Hematopoietic multipotent progenitor cell treated with erythropoietin and hydrocortisone succinate and interleukin-3 and kit ligand, for 4 days (in vitro differentiated cells): Measurements from ENCODE around the gene FGGY.

Experiments used
- DNase-seq: peaks from one replicate; pipeline ENCODE4 v3.0.0-alpha.2; 2015

Gene FGGY

DNA sequence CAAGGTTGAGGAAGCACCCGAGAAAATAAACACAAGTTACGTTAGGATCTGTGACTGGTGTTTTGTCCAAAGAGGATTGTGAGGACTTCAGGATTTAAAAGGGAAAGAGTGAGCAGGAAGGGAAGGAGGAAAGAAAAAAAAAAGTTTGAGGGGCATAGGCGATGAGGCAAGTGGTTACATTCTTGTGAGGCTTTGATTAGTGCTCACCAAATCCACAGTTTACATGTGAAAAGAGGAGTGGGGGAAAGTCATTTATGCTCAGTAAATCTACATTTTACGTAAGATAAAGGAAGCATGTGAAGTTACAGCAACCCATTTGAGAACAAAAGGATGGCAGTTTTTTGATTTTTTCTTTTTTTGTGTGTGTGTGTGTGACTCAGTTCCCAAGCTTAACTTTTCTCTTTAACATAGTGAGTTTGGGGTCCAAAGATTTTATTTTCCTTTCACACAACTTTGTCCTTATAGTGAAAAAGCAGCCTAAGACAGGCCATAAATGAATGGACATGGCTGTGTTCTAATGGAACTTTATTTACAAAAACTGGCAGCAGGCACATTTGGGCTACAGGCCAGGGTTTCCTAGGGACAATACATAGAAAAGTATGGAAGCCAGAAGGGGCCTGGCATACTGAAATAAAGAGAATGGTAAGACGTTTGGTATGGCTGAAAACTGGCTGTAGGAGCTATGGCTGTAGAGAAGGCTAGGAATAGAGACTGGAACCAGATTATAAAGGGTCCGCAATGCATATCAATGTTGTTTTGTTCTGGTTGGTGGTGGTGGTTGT, 121.7 kb downstream of the FGGY start:
- DNase-seq: no peak

DNA sequence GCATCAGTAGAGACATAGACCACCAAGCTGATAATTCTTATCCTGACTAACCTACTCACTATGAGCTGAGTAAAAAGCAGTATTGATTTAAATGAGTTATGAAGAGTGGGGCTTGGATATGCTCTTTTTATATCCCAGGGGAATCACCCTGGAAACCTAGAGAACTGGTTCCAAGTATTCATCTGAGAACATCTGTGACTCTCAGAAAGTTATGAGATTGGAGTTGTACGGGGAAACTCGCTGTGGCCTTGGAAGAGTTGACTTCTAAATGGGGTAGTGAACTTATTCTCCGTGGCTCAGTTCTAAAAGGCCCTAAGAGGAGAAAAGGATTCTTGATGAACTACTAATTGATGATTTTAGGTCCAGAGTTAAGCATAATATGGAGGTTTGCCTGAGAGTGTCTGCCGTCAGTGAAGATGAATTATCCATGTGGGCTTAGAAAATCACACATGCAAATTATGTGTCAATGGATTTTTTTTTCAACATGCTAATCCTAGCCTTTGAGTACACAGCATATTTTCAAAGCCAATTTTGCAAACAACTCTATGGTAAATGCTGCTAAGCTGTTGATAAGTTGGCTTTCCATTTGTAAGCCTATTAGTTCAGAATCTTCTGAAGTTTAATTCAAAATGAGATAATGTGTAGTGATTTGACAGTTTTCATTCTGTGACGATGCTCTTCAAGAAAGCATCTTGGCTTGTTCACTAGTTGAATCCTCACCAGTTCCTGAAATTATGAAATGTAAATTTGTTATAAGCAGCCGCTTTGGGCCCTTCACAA, 122.7 kb downstream of the FGGY start:
- DNase-seq: no peak

GRCh38 chr1:59421232-59421920, 124.5 kb downstream of the FGGY start:
- DNase-seq: no peak

DNA sequence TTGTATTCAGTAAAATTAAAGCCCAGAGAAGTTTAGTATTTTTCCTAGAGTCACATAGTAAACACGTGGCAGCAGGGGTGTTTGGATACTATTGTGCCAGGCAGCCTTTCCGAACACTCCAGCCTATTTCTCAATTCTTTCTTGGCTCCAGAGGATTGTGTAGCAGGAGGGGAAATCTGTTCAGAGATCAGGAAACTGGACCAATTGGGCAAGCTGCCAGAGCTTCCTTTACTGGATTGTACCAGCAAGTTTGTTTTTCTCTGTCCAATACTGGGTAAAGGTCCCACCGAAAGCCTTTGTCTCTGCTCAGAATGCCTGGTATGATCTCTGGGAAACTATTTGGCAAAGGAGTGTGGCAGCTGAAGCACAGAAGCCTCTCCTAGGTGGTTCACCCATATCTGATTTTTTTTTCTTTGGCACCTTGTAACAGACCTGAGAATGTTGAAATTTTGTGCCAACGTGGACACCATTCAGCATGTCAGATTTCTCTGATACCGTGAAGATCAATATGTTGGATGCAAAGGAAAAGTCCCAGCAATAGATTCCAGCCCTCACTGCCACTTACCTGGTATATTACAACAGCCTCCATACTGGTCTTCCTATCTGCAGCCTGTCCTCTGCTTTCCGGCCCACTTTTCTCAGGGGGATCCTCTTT, 126.2 kb downstream of the FGGY start:
- no peak for DNase-seq

DNA sequence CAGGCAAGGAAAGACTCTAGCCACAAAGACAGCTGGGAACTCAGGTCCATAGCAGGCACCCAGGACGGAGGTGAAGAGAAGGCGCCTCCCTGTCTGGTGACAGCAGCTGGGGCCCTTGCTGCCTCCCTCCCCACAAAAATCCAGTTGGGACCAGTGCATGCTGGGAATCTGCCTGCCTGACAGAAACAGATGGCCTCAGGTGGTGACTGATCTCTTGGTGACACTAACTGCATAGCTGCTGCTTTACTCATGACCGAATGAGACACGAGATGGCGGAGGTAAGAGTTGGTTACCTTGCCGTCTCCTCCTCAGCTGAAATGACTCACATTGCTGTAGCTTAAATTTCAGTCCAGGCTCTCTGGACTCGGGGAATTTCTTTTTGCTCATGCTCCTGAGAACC, 130.3 kb downstream of the FGGY start:
- DNase-seq: no peak

GRCh38 chr1:59427784-59428183, 130.9 kb downstream of the FGGY start:
- no peak for DNase-seq

DNA sequence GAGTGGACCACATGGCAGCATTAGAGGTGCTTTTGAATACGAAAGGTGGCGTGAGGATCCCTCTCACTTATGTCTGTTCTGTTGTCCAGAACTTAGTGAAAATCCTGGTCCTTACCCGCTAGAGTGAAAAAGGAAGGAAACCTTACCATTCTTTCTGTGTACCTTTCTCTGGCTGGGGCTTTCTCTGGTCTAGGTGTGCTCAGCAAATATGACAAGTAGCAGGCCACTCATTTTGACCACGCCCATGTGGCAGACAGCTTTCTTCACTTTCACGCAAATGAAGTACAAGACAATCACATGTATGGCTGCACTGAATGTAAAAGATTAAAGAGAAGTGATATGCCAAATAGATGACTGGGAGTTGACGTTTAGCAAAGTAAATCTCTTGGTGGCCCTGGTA, 131.9 kb downstream of the FGGY start:
- no peak for DNase-seq

DNA sequence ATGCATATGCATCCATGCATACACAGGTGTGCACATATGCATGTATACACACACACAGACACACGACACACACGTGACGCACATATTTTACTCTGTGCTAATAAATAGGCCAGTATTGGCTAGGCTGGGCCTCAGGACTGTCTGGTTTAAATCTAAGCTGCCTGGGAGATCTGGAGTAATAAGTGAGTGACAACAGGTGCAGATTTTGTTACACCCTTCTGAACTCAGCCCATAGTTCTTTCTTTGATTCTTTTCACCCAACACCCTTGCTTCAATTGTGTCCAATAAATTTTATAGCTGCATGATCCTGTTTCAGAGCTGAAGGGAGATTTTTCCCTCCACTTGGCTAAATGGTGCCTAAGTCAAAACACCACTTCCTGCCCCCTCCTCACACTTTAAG, 132.8 kb downstream of the FGGY start:
- DNase-seq: no peak

- DNase-seq: no peak
These were observed 134.8 kb downstream of the FGGY start for GRCh38 chr1:59431566-59432294.

DNA sequence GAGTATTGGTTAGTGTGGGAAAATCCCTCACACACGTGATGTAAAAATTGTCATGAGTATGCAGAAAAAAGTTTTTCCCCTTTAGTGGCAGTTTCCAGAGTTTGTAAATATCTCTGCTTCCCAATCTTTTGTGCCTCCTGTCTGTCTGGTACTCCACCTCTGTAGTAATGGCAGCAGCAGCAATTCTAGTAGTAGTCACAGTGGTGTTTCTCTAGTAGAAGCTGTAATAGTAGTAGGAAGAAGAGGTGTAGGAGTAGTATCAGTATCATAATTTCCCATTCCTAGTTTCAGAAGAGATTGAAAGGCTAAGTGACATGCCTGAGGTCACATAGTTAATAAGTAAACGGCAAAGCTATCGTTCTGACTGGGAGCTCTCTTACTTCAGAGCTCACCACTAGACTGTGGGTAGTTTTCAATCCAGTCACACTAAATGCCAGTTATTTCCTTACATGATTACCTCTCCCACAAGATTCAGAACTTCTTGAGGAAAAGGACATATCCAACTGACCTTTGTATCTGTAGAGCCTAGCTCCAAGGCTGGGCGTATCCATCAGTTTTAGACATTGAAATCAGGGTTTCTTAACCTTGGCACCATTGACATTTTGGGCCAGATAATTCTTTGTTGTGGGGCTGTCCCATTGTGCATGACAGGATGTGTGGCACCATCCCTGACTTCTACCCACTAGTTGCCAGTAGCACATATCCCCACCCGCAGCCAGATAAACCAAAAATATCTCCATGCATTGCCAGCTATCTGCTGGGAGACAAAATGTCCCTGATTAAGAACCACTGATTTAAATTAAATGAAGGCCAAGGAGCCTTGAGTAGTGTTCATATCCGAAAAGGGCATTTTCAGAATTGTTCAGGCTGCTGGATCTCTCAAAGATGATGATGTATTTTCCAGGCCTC, 135.9 kb downstream of the FGGY start:
- DNase-seq: no peak

DNA sequence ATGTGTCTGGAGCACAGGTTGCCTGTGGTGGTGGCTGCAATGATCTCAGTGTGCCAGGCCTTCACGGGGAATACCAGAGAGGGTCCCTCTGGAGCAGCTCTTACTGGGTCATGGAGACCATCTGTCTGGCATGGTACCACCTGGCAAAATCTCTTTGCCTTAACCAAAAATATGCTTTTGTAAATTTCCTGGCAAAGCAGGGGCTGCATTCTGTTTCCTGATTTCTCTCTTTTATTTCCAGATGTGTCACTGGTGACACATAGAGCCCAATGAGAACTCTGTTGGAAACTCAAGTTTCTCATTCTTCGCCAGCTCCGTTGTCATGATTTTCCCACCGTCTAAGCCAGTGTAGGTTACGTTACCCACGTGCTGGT, 136.5 kb downstream of the FGGY start:
- DNase-seq: no peak

GRCh38 chr1:59434336-59434735, 137.4 kb downstream of the FGGY start:
- no peak for DNase-seq

- no peak for DNase-seq
These were observed 139.7 kb downstream of the FGGY start for GRCh38 chr1:59436637-59437036.

DNA sequence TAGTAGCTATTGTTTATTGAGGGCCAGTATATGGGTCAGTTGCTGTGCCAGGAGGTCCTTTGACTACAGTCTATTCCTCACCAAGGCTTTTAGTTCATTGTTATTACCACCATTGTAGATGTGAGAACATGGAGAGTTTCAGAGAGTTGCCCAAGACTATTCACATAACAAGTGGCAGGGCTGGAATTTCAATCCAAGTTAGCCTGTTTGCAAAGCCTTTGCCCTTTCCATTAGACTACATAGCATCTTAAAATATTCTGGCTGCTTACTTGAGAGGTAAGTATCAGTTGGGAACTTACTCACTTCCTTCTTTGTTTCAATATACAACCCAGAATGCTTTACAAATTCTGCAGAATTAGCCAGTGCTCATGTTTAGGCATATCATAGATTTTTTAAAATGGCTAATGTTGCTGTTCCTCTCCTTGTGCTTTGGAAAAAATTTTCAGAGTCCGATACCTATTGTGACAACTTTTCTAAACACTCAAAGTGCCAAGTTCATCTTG, 141.2 kb downstream of the FGGY start:
- DNase-seq: no peak

DNA sequence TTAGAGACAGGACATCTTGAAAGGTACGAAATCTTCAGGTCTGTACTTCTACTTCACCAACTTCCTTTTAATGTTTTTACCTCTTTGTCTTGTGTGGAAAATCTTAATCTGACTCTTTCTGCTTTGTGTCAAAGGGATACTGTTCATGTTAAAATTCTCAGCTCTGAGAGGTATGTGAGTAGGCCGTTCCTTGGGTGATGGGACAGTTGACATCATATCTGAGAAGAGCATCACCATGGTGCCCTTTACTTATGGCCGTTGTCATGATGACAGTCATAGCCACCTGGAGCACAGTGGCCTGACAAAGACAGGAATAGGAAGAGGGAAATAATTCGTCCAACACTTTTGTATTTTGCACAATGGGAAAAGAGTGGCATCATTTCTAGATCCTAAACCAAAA, 145.6 kb downstream of the FGGY start:
- DNase-seq: no peak

- peak; percentile 24 for DNase-seq
These were observed 146.4 kb downstream of the FGGY start for GRCh38 chr1:59443310-59443709.

DNA sequence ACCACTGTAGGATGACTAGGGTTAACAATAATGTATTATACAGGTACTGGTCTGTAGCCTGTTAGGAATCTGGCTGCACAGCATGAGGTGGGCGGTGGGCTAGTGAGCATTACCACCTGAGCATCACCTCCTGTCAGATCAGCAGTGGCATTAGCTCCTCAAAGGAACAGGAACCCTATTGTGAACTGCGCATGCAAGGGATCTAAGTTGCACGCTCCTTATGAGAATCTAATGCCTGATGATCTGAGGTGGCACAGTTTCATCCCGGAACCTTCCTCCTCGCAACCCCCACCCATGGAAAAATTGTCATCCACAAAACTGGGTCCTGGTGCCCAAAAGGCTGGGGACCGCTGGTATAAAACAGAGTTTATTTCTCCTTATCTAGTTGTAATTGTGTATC, 147.6 kb downstream of the FGGY start:
- DNase-seq: no peak

GRCh38 chr1:59445040-59445439, 148.1 kb downstream of the FGGY start:
- no peak for DNase-seq

GRCh38 chr1:59446257-59446901, 149.5 kb downstream of the FGGY start:
- no peak for DNase-seq

DNA sequence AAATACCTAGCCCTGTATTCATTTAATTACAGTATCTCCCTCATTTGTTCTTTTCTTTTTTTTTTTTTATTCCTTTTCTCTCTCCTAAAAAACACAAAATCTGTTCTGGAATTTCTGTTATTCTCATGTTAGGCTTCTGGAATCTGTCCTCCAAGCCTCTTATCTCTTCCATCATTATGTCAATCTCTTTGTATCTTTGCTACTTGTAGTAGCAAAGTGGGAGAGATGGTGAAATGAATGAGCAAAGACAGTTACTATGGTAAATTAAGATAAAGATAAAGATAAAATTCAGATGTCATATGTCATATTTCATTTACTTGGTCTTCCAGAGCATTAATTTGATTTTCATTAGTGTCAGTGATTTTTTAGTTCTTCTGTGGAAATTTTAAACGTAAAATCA, 155.1 kb downstream of the FGGY start:
- no peak for DNase-seq

GRCh38 chr1:59452559-59452958, 155.7 kb downstream of the FGGY start:
- no peak for DNase-seq
